Measurements from ENCODE around the gene CACNA1I.

- TF ChIP-seq CTCF (IDR thresholded peaks at IDR 0.05; ENCODE audit: poor library complexity) (no peak), EZH2 (IDR thresholded peaks at IDR 0.05; ENCODE audit: borderline replicate concordance) (no peak)
These were observed 95.9 kb downstream of the CACNA1I start for GRCh38 chr22:39666495-39666894.
